Right renal cortex interstitium (tissue), 3 donors: ENCODE measurements around the gene ITPRIPL2. TPM values are rescaled to one million over a fixed set of nuclear protein-coding genes. Genes with fewer than 3 reads are reported as not detected.

Experiments
- DNase-seq, 3 donors: peaks; one replicate each; pipeline ENCODE4 v3.0.0-alpha.2; 2013; ENCODE audit warnings: low read depth in 3 of 3, low spot score in 2 of 3
- polyA plus RNA-seq, 3 donors: library from polyadenylated mRNA; unstranded; fragments of 120-200 nt; gene quantifications; one replicate each; pipeline ENCODE4 v1.2.1, GENCODE V29; 2013; ENCODE audit not compliant: insufficient read length in 3 of 3

The ITPRIPL2 gene
- polyA plus RNA-seq, 3 donors: 15.2 to 16.6 (median 15.8) TPM

DNA sequence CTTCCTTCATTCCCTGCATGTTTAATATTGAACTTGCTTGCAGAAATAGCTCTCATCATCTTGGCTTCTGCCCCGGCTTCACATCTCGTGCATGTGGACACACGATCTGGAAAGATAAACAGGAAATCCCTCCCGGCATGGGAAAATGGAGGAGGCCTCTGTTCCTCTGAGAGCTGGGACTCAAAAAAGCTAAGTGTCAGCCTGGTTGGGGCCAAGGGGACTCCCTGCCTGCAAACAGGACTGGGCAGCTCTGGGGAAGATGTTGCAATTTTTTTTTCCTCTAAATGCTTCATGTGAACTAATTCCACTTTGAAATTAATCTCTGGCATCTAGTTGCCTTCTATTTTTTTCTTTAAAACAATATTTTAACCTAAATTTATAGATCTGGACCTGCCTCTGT lies 24.8 kb downstream of the ITPRIPL2 start:
- no peak for DNase-seq

DNA sequence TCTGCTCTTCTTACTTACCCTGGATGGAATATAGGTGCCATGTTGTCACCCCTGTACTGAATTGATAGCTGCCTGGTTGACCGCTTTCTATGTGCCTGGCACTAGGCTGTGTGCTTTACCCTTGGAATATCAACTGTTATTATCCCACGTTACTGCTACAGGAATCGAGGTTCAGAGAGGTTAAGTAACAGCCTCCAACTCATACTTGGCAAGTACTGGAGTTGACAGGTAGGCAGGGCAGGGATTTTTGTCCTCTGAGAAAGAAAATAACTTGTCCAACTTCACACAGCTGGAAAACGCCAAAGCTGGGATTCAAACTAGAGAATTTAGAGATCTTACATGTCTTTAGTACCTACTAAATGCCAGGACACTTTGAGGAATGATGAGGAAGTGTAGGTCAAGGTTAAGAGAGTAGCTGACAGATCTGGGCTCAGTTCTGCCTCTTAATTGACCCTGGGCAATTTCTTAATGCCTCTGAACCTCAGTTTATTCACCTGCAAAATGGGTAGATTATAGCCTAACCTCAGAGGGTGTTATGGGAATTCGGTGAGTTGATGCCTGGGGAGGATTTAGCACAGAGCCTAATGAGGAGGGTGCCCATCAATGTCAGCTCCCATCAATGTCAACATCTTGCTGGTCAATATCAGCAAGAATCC lies 25.8 kb downstream of the ITPRIPL2 start:
- DNase-seq: no peak

DNA sequence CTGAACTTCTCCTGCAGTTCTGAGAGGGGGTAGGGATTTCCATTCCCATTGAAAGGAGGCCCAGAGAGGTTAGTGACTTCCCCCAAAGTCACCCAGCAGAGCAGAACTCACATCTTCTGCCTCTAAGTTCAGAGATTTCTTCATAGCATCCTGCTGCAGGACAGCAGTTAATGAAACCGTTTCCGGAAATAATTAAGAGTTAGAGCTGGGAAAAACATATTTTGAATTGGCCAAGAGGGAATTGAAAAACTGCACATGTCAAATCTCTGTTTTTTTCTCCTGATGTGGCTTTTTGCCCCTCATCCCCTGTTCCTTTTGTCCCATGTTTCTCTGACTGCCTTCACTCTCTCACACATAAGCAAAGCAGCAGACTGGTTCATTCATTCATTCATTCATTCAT lies 26.6 kb downstream of the ITPRIPL2 start:
- no peak for DNase-seq

DNA sequence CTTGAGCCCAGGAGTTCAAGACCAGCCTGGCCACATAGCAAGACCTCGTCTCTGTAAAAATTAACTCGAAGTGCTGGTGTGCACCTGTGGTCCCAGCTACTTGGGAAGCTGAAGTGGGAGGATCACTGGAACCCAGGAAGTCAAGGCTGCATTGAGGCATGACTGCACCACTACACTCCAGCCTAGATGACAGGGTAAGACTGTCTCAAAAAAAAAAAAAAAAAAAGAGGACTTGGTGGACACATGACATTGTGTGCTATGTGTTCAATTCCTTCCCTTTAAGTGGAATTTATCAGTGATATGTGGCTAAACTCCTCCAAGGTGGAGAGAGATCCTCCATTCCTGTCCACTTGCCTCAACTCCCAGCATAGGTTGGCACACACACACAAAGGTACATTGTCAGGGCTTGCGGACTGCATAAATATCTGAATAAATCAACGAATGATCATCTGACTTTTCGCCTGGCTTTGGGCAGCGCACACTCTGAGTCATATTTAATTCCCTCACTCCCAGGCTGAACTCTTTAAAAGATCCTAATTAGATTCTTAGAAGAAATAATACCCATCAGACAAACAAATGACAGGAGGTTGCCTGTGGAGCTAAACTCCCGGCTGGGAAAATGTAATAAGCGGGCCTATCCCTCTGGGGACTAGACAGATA lies 29.3 kb downstream of the ITPRIPL2 start:
- no peak for DNase-seq

DNA sequence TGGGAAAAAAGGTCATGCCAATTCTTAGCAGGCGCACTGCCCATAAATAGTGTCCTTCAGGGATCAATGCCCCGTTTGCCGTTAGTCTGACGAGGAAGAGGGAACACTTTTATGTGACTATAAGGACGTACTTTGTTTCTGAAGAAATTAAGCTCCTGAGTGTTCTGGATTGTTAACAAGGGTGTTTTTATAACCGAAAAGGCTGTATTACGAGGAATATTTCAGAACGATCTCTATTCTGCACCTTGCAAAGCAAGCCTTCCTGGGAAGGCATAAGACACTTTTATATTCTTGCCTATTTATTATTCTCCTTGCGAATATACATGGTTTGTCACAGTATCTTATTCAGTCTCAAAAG lies 29.8 kb downstream of the ITPRIPL2 start:
- no peak for DNase-seq

DNA sequence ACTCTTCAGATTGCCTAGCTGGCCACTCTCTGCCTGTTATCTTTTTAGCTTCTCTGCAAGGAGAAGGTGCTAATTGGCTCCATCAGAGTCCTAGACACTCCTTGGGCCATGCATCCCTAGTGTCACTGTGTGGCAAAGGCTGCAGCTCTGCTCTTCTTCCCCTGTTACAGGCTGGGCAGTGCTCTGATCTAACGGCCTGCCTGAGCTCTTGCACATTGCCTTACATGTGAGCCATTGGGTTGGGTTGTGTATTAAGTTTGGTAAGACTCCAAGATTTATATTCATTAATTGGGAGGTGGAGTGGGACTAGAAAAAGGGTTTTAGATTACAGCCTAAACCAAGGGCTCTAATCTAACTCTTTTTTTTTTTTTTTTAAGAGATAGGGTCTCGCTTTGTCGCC lies 31.2 kb downstream of the ITPRIPL2 start:
- no peak for DNase-seq

DNA sequence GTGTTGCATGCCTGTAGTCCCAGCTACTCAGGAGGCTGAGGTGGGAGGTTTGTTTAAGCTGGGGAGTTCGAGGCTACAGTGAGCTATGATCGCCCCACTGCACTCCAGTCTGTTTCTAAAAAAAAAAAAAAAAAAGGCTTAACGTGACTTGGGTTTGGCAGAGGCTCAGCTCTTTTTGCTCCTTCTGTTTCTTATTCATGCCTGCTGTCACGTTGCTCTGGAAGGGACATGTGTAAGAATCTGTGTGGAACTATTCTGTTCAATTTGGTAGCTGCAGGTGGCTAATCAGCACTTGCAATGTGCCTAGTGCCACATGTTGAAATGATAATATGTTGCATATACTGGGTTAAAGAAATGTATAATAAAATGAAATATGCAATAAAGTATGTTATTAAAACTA lies 33.4 kb downstream of the ITPRIPL2 start:
- no peak for DNase-seq

DNA sequence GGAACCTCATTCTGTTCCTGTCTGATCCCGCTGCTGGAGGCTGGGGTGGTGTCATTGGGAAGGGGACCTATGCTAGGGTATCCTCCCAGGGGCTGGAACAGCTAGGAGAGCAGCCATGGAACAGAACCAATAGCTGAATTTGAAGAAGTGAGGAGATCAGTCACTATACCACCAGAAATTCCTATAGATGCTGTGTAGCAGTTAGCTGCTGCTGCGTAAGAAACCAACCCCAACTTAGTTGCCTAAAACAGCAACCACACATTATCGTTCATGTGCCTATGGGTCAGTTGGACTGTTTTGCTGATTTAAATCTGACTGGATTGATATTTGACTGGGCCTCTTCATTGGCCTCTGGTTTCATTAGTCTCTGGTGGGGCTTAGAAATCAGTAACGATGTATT lies 33.9 kb downstream of the ITPRIPL2 start:
- no peak for DNase-seq

DNA sequence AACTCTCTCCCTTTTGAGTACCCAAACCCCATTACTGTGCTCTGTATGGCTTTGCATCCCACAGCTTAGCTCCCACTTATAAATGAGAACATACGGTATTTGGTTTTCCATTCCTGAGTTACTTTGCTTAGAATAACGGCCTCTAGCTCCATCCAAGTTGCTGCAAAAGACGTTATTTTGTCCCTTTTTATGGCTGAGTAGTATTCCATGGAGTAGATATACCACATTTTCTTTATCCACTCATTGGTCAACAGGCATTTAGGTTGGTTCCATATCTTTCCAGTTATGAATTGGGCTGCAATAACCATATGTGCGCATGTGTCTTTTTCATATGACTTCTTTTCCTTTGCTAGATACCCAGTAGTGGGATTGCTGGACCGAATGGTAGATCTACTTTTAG lies 34.4 kb downstream of the ITPRIPL2 start:
- no peak for DNase-seq

DNA sequence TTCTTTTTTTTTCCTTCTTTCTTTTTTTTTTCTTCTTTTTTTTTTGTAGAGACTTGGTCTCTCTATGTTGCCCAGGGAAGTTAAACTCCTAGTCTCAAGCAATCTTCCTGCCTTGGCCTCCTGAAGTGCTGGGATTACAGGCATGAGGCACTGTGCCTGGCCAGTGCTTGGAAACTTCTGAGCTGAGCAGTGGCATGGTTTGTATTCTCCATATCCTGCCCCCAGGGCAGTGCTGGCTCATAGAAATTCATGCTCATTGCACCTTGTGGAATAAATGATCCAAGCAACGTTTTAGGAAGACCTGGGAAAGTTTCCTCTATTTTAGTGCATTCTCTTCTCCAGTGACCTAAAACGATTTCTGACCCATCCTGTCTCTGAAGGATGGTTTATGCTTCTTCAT lies 37.5 kb downstream of the ITPRIPL2 start:
- DNase-seq: no peak

DNA sequence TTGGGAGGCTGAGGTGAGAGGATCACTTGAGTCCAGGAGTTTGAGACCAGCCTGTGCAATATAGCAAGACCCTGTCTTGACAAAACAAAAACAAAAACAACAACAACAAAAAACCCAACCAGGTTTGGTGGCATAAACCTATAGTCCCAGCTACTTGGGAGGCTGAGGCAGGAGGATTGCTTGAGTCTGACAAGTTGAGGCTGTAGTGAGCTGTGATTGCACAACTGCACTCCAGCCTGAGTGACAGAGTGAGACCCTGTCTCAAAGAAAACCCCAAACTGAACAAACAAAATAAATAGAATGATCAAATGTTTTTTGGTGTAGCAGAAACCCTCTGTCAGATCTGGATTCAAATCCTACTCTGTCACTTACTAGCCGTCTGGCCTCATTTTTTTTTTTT lies 38.3 kb downstream of the ITPRIPL2 start:
- DNase-seq: no peak

DNA sequence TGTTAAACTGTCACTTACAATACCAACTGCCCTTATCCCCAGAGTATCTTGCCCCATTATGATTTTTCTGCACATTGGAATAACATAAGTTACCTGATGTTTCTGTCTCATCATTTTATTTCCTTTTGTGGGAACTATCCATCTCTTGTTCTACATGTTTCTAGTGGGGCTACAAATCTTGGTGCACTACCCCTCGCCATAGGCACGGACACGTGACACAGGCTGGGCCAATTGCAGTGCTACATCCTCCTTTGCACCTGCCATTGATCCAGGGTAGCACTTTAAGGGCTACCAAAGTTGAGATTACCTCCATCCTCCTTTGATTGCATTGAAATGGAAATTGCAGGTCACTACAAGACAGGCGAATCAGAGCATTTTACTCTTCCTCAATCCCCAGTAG lies 40.1 kb downstream of the ITPRIPL2 start:
- DNase-seq: no peak

DNA sequence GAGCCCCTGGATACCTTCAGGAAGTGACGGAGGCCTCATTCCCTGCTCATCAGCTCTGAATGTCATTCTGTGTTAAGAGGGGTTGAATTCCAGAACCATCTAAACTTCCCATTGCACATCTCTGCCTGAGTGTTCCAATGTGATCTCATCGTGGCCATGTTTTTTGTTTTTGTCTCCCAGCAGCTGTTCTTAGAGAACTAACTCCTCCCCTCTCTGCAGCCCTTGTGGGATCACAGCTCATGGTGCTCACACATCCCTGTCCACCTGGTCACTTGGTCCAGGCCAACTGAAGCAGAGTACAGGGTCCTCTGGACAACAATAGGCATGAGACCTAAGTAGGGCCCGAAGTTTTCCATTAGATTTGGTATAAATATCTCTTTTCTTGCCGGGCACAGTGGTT lies 48.3 kb downstream of the ITPRIPL2 start:
- no peak for DNase-seq

DNA sequence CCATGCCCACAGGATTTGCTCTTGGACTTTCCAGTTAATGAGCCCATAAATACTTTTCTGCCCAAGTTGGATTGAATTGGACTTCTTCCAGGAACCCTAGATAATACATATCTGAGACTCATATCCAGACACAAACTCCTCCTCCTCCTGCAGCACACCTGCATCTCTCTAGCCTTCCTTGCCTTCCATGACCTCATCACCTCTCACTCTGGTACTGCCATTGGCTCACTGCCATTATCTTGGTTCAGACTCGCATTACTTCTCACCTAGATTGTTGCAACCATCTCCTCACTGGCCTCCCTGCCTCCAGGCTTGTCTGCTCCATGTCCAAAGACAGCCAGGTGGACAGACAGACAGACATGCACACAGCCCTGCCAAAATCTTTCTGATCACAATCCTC lies 49.5 kb downstream of the ITPRIPL2 start:
- no peak for DNase-seq

DNA sequence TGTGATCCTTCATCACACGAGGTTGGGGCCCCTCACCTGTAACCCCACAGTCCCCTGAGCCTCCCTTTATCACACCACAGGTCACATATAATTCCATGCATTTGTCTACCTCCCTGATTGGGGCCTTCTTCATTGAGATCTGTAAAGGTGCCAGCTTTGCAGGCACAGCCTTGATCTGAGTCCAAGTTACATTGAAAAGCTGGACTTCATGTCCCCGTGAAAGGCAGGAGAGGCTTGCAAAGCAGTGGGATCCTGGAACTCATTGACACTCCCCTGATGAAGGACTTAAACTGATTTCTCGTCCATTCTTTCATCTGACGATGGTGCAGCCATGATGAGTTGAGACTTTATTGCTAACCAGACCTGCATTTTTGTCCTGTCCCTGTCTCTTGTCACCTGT lies 50.5 kb downstream of the ITPRIPL2 start:
- DNase-seq: no peak

DNA sequence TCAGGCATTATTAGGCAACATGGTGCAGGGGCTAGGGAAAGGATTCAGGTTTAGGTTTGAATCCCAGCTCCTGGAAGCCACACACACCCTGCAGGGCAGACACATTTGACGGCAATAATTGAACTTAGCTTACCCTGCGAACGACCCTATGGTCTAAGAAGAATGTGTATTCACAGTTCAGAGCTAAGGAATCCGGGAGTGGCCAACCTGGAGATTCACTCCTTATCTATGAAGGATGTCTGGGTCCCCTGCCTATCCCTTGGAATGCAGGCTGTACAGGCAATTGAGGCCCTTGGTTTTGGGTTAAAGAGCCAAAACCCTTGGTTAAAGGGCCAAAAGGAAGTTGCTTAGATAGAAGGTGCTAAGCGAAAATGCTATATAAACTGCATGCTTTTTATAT lies 51.3 kb downstream of the ITPRIPL2 start:
- DNase-seq: no peak

DNA sequence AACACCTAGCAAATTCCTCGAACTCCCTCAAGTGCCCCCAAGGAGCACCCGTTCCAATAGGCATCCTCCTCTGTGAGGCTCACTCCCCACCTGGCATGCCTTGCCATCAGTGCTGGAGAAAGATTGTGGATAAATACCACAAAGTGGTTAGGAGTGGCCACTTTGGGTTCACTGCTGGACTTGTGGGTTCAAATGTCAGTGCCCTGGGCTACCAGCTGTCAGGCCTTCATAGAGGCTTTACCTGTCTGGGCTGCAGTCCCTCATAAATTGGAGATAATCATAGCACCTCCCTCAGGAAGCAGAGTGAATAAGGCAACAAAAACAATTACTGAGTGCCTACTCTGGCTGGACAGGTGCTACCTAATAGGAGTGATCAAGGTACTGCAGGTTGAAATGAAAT lies 52.7 kb downstream of the ITPRIPL2 start:
- DNase-seq: no peak

DNA sequence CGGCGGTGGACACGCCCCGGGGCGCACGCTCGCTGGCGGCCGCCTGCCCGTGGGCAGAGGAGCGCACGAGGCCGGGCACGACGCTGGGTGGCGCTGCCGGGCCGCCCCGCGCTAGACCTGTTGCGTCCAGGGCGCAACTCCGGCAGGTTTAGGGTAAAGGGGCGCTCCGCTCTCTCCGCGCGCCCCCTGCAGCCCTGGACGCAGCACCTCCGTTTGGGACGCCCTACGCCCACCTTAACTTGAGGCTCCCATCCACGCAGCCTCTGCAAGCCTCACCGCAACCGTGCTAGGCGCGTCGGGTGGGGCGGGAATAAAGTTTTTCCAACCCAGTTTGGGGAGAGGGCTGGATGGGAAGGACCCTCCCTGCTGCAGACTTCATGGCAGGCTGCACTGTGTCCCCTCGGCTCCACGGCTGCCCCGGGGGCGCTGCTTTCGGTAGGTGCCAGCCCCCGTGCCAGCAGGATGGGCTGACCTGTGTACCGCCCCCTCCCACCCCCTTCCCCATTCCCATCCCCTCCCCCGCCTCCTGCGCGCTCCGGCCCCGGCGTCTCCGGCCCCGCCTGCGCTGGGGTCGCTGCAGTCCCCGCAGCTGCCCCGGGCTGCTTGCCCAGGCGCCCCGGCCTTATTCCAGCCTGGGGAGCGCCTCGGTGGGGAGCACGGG lies 54.1 kb downstream of the ITPRIPL2 start, which contains the start of gene SYT17:
Gene SYT17 (plus strand): TSS at position 531 of the 661 bp plus-strand sequence. CDS start 407 bp downstream, outside the sequence.
- DNase-seq: no peak

DNA sequence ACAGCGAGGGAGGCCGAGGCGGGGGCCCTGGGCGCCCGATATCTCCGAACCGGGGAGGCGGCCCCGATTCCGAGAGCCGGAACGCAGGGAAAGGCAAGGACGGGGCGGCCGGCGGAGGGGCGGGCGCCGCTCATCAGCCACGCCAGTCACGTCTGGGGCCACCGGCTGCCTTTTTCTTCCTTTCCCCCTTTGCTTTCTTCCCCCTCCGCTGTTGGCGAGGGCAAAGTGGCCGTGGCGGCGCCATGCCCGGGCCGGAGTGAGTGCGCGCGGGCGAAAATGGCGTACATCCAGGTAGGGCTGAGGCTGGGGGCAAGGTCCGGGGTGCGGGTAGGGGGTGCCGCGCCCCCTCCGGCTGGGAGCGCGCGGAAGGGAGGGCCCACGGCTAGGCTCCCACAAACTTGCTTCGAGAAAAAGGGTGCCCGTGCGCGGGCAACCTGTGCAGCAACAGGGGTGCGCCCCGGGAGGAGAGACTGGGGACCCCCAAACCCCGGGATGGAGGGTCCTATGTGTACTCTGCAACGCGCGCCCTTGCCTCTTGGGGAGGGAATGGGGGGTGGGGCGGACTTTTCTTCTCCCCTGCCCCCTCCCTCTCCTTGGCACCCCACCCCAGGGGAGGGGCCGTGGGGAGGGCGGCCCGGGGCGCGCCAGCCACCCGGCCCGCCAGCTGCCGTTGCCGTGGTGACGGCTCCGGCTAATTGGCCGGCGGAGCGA lies 54.8 kb downstream of the ITPRIPL2 start:
- no peak for DNase-seq

DNA sequence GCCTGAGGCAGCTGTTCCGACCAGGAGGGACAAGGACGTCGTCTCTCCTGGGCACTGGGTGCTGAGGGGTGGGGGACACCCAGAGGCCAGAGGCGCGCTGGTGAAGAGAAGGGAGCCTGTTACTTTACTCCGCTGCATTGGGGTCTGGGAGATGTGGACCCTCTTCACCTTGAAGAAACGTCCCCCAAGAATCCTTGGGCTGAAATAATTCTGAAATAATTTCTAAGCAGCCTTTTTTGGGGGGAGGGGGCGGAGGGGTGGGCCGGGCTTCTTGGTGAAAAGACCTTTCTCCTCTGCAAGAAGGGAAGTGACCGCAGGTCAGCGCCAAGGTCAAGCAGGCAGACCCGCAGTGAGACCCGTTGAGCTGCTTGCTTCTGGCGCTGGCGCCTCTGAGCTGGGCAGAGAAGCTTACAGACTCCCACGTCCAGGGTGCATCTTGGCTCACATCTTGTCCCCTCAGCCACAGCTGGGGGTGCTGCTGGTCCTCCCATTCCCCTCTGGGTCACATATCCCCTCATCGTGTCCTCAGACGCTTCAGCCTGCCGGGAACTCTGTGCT lies 55.4 kb downstream of the ITPRIPL2 start:
- no peak for DNase-seq

DNA sequence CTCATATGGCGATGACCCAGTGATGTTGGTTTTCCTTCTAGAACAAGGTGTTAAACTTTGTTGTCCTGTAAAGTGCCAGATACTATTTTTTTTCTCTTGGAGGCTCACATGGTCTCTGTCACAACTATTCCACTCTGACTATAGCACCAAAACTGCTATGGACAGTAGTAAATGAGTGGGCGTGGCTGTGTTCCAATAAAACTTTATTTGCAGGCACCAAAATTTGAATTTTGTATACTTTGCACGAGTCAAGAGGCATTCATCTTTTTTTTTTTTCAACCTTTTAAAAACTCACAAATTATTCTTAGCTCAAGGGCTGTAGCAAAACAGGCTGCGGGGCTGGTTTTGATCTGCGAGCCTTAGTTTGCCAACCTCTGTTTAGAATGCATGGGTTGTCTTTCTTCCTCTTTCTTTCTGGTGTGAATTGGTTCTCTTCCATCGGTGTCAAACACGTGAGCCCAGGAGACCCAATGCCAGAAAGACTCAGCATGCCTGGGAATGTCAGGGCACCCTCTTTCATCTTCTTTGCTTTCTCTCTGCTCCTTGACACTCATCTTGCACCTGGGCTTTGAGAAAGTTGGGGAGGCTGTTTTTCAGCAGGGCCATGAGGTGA lies 56.4 kb downstream of the ITPRIPL2 start:
- DNase-seq: no peak
